Measurements from ENCODE around the gene TSGA10IP.
A peak's percentile ranks its signal among the peaks of the same experiment; 100 is the strongest.

TSGA10IP gene

GRCh38 chr11:65917434-65918210, 27.7 kb upstream of the TSGA10IP start:
- FAIRE-seq, result no peak
- no peak for DNase-seq (ENCODE audit: insufficient read length, low spot score)

- FAIRE-seq, result peak; percentile 97
- DNase-seq (ENCODE audit: insufficient read length, low spot score), result no peak
Observed at GRCh38 chr11:65918211-65919140, 26.8 kb upstream of the TSGA10IP start, which contains the start of gene C11orf68. Gene C11orf68, minus strand, starts transcription at chr11:65919062. Its CDS starts 31 bp downstream, at chr11:65919031.

- DNase-seq (ENCODE audit: insufficient read length, low spot score), result peak; percentile 98
- FAIRE-seq, result no peak
Observed at GRCh38 chr11:65919141-65919572, 26.1 kb upstream of the TSGA10IP start, which contains the start of gene DRAP1. Gene DRAP1, plus strand, starts transcription at chr11:65919426. Its CDS starts 76 bp downstream, at chr11:65919502.

GRCh38 chr11:65919573-65920371, 25.5 kb upstream of the TSGA10IP start:
- DNase-seq (ENCODE audit: insufficient read length, low spot score) (no peak), FAIRE-seq (peak; percentile 89)

- DNase-seq (ENCODE audit: insufficient read length, low spot score) (no peak), FAIRE-seq (peak; percentile 80)
Observed at GRCh38 chr11:65920372-65920802, 24.9 kb upstream of the TSGA10IP start.

GRCh38 chr11:65921033-65921555, 24.2 kb upstream of the TSGA10IP start:
- DNase-seq (ENCODE audit: insufficient read length, low spot score) (no peak), FAIRE-seq (no peak)

- FAIRE-seq, result no peak
- no peak for DNase-seq (ENCODE audit: insufficient read length, low spot score)
Observed at GRCh38 chr11:65921876-65922275, 23.4 kb upstream of the TSGA10IP start.

GRCh38 chr11:65922565-65922964, 22.7 kb upstream of the TSGA10IP start:
- FAIRE-seq (peak; percentile 75), DNase-seq (ENCODE audit: insufficient read length, low spot score) (no peak)

GRCh38 chr11:65925397-65925796, 19.9 kb upstream of the TSGA10IP start:
- DNase-seq (ENCODE audit: insufficient read length, low spot score), result no peak
- no peak for FAIRE-seq

GRCh38 chr11:65927904-65928397, 17.3 kb upstream of the TSGA10IP start:
- DNase-seq (ENCODE audit: insufficient read length, low spot score), result no peak
- FAIRE-seq, result no peak

GRCh38 chr11:65928667-65929066, 16.6 kb upstream of the TSGA10IP start:
- FAIRE-seq, result no peak
- no peak for DNase-seq (ENCODE audit: insufficient read length, low spot score)

GRCh38 chr11:65931773-65932557, 13.3 kb upstream of the TSGA10IP start:
- peak; percentile 83 for FAIRE-seq
- no peak for DNase-seq (ENCODE audit: insufficient read length, low spot score)

GRCh38 chr11:65932558-65932919, 12.7 kb upstream of the TSGA10IP start:
- DNase-seq (ENCODE audit: insufficient read length, low spot score) (no peak), FAIRE-seq (no peak)

- DNase-seq (ENCODE audit: insufficient read length, low spot score), result no peak
Observed at GRCh38 chr11:65934014-65934413, 11.3 kb upstream of the TSGA10IP start.

GRCh38 chr11:65937766-65938165, 7.5 kb upstream of the TSGA10IP start:
- no peak for DNase-seq (ENCODE audit: insufficient read length, low spot score)
- peak; percentile 72 for FAIRE-seq

More at GRCh38 chr11:65934014-65934413, 11.3 kb upstream of the TSGA10IP start:
- no peak for FAIRE-seq

GRCh38 chr11:65941720-65942310, 3.5 kb upstream of the TSGA10IP start:
- no peak for FAIRE-seq

GRCh38 chr11:65942531-65942930, 2.7 kb upstream of the TSGA10IP start:
- DNase-seq (ENCODE audit: insufficient read length, low spot score), result no peak
- peak; percentile 72 for FAIRE-seq

More at GRCh38 chr11:65941720-65942310, 3.5 kb upstream of the TSGA10IP start:
- no peak for DNase-seq (ENCODE audit: insufficient read length, low spot score)

GRCh38 chr11:65944191-65944590, 1.1 kb upstream of the TSGA10IP start:
- no peak for DNase-seq (ENCODE audit: insufficient read length, low spot score)
- no peak for FAIRE-seq

- DNase-seq (ENCODE audit: insufficient read length, low spot score) (no peak), FAIRE-seq (no peak)
Observed at GRCh38 chr11:65944767-65945166, 513 bp upstream of the TSGA10IP start.

Data from HTR-8/SVneo (cell line).